IPS-15b (cell line): ENCODE results near the gene KLF1.
"Not testable (repeated sequence)": the region's sequence is repeated elsewhere in the genome, so short reads cannot be mapped to it uniquely, and the experiment has no call there.

Experiments used
- H3K27me3 ChIP-seq: one replicate; pipeline ENCODE4 v1.6.1; 2013; ENCODE audit warnings: low read length; ENCODE audit not compliant: control insufficient read depth, insufficient read depth
- H3K36me3 ChIP-seq: one replicate; pipeline ENCODE4 v1.6.1; 2013; ENCODE audit warnings: low read length; ENCODE audit not compliant: control insufficient read depth, insufficient read depth
- H3K4me1 ChIP-seq: one replicate; pipeline ENCODE4 v1.6.1; 2013; ENCODE audit warnings: mild to moderate bottlenecking, low read length; ENCODE audit not compliant: control insufficient read depth, insufficient read depth
- H3K4me3 ChIP-seq: one replicate; pipeline ENCODE4 v1.5.1; 2013; ENCODE audit warnings: low read depth, low read length
- H3K9ac ChIP-seq: one replicate; pipeline ENCODE4 v1.6.1; 2013; ENCODE audit warnings: low read depth, mild to moderate bottlenecking, low read length
- H3K9me3 ChIP-seq: one replicate; pipeline ENCODE4 v1.6.1; 2013; ENCODE audit warnings: mild to moderate bottlenecking, low read length; ENCODE audit not compliant: control insufficient read depth, insufficient read depth

Gene KLF1

GRCh38 chr19:12915860-12916259 lies 28.9 kb upstream of the KLF1 start:
- not testable (repeated sequence) for H3K9me3 ChIP-seq, H3K4me3 ChIP-seq, H3K9ac ChIP-seq, H3K36me3 ChIP-seq
- Histone ChIP-seq H3K4me1 (peaks cover 16% of the 10 kb centered on the region), H3K27me3 (peaks cover 10% of the 10 kb centered on the region)

- Histone ChIP-seq H3K9ac (no peak overlapping the region), H3K9me3 (no peaks in the 10 kb centered on the region)
These were observed 27.1 kb upstream of the KLF1 start for GRCh38 chr19:12913851-12914690.

GRCh38 chr19:12913011-12913561 lies 26.1 kb upstream of the KLF1 start:
- peak overlapping the region; percentile 18 for H3K4me3 ChIP-seq
- no peaks in the 10 kb centered on the region for H3K36me3 ChIP-seq
- H3K27me3 ChIP-seq, result peaks cover 2% of the 10 kb centered on the region
- peak overlapping the region; percentile 47 for H3K9ac ChIP-seq
- no peaks in the 10 kb centered on the region for H3K9me3 ChIP-seq
- peaks cover 16% of the 10 kb centered on the region for H3K4me1 ChIP-seq

More at GRCh38 chr19:12913851-12914690, 27.1 kb upstream of the KLF1 start:
- Histone ChIP-seq H3K4me1 (peaks cover 16% of the 10 kb centered on the region), H3K4me3 (no peak overlapping the region), H3K27me3 (peaks cover 10% of the 10 kb centered on the region), H3K36me3 (no peaks in the 10 kb centered on the region)

DNA sequence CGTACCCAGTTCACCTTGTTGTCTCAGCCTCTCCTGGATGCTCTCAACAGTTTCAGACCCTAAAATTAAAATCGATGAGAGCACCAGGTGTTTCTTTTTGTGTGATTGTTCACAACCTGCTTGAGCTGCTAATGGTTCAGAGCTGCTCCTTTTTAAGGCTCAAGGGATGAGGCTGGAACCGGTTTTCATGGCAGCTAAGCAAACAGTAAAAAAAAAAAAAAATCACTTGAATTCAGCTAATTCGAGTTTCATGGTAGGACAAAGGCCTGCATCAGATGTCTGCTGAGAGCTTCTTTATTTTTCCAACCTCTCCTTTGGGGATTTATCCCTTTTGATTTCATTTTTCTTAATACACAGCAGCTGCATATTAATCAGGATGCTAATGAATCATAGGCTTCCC lies 25.6 kb upstream of the KLF1 start:
- H3K36me3 ChIP-seq, result no peaks in the 10 kb centered on the region
- H3K4me3 ChIP-seq, result peak overlapping the region; percentile 18
- H3K9ac ChIP-seq, result peak overlapping the region; percentile 47
- no peaks in the 10 kb centered on the region for H3K27me3 ChIP-seq
- H3K4me1 ChIP-seq, result peaks cover 16% of the 10 kb centered on the region
- H3K9me3 ChIP-seq, result no peaks in the 10 kb centered on the region

- Histone ChIP-seq H3K9me3 (no peaks in the 10 kb centered on the region), H3K4me1 (peaks cover under 1% of the 10 kb centered on the region), H3K27me3 (no peaks in the 10 kb centered on the region), H3K36me3 (no peaks in the 10 kb centered on the region), H3K4me3 (no peak overlapping the region), H3K9ac (no peak overlapping the region)
These were observed 20.2 kb upstream of the KLF1 start for GRCh38 chr19:12907166-12907565.

- H3K9me3 ChIP-seq, result no peaks in the 10 kb centered on the region
- H3K27me3 ChIP-seq, result no peaks in the 10 kb centered on the region
- peaks cover 36% of the 10 kb centered on the region for H3K36me3 ChIP-seq
- H3K9ac ChIP-seq, result no peak overlapping the region
- no peaks in the 10 kb centered on the region for H3K4me1 ChIP-seq
- H3K4me3 ChIP-seq, result no peak overlapping the region
These were observed 13.0 kb upstream of the KLF1 start for GRCh38 chr19:12899891-12900518.

GRCh38 chr19:12896460-12896859 lies 9.5 kb upstream of the KLF1 start:
- H3K36me3 ChIP-seq, result peaks cover 40% of the 10 kb centered on the region
- no peaks in the 10 kb centered on the region for H3K9me3 ChIP-seq
- H3K27me3 ChIP-seq, result no peaks in the 10 kb centered on the region
- H3K4me1 ChIP-seq, result no peaks in the 10 kb centered on the region
- H3K4me3 ChIP-seq, result no peak overlapping the region
- H3K9ac ChIP-seq, result no peak overlapping the region

DNA sequence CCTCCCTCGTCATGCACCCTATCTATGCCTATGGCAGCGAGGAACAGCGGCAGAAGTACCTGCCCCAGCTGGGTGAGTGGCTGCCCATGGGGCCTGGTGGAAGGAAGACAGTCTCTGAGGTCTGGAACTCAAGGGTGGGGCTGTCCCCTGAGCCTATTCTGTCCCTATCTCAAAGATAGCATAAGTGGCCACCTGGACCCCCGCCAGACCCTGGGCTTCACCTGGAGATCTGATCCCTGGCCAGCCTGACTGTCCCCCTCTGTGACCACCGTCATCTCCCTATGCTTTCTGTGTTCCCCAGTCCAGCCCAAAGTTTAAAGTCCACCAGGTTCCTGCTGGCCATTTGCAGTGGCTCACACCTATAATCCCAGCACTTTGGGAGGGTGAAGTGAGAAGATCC lies 6.6 kb upstream of the KLF1 start:
- Histone ChIP-seq H3K27me3 (no peaks in the 10 kb centered on the region), H3K9me3 (no peaks in the 10 kb centered on the region), H3K9ac (no peak overlapping the region), H3K4me3 (no peak overlapping the region), H3K4me1 (no peaks in the 10 kb centered on the region), H3K36me3 (peaks cover 27% of the 10 kb centered on the region)

- H3K27me3 ChIP-seq, result peaks cover 12% of the 10 kb centered on the region
- H3K4me3 ChIP-seq, result peak overlapping the region; percentile 98
- no peaks in the 10 kb centered on the region for H3K9me3 ChIP-seq
- H3K36me3 ChIP-seq, result peaks cover 12% of the 10 kb centered on the region
- no peaks in the 10 kb centered on the region for H3K4me1 ChIP-seq
- peak overlapping the region; percentile 68 for H3K9ac ChIP-seq
These were observed 4.6 kb upstream of the KLF1 start for GRCh38 chr19:12891553-12892021.

- H3K9me3 ChIP-seq, result no peaks in the 10 kb centered on the region
- peaks cover 16% of the 10 kb centered on the region for H3K27me3 ChIP-seq
- H3K9ac ChIP-seq, result peak within 1 kb of the TSS; percentile 68
- H3K4me1 ChIP-seq, result no peaks in the 10 kb centered on the region
- peaks cover 6% of the 10 kb centered on the region for H3K36me3 ChIP-seq
- peak within 1 kb of the TSS; percentile 98 for H3K4me3 ChIP-seq
These were observed 4.0 kb upstream of the KLF1 start, which contains the start of gene GCDH for GRCh38 chr19:12890787-12891552. GCDH (plus strand) TSS chr19:12891160; CDS start chr19:12891305, 145 bp downstream.

- H3K4me1 ChIP-seq, H3K9me3 ChIP-seq, H3K36me3 ChIP-seq: not testable (repeated sequence)
- Histone ChIP-seq H3K9ac (peak overlapping the region; percentile 37), H3K4me3 (peak overlapping the region; percentile 55), H3K27me3 (peaks cover 16% of the 10 kb centered on the region)
These were observed 3.3 kb upstream of the KLF1 start for GRCh38 chr19:12890299-12890786.
